ENCODE data around the gene GIMAP1.
A peak's percentile ranks its signal among the peaks of the same experiment; 100 is the strongest.

- TF ChIP-seq, protein P1, sequence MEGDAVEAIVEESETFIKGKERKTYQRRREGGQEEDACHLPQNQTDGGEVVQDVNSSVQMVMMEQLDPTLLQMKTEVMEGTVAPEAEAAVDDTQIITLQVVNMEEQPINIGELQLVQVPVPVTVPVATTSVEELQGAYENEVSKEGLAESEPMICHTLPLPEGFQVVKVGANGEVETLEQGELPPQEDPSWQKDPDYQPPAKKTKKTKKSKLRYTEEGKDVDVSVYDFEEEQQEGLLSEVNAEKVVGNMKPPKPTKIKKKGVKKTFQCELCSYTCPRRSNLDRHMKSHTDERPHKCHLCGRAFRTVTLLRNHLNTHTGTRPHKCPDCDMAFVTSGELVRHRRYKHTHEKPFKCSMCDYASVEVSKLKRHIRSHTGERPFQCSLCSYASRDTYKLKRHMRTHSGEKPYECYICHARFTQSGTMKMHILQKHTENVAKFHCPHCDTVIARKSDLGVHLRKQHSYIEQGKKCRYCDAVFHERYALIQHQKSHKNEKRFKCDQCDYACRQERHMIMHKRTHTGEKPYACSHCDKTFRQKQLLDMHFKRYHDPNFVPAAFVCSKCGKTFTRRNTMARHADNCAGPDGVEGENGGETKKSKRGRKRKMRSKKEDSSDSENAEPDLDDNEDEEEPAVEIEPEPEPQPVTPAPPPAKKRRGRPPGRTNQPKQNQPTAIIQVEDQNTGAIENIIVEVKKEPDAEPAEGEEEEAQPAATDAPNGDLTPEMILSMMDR (IDR thresholded peaks at IDR 0.05): peak; percentile 55
- no peak for TF ChIP-seq TCF12 (IDR thresholded peaks at IDR 0.05)
These were observed 40.4 kb downstream of the GIMAP1 start for GRCh38 chr7:150756858-150757257.

Measured in SK-N-SH (cell line).